CD4-positive, CD25-positive, alpha-beta regulatory T cell (primary cell): ENCODE results near the gene STXBP5L. TPM values are rescaled to one million over a fixed set of nuclear protein-coding genes. Genes with fewer than 3 reads are reported as not detected.

Experiments
- ATAC-seq, 2 donors: fragments of 150-1000 bp; cut with Tn5 transposase; one replicate each; pipeline ENCODE4 v1.10.0; 2021; ENCODE audit warnings: low read depth in 2 of 2, moderate number of reproducible peaks in 2 of 2, moderate library complexity in 1 of 2
- DNase-seq, 3 donors: peaks; one replicate each; pipeline versions ENCODE4 v3.0.0 to v3.0.0-alpha.2; 2012 to 2022; ENCODE audit warnings: mixed read lengths in 1 of 3
- H3K27ac ChIP-seq: one replicate; pipeline ENCODE4 v1.7.0; 2013; ENCODE audit warnings: mild to moderate bottlenecking, low read length; ENCODE audit not compliant: insufficient read depth, poor library complexity, severe bottlenecking
- H3K27me3 ChIP-seq: one replicate; pipeline ENCODE4 v1.7.0; 2013; ENCODE audit warnings: low read length; ENCODE audit not compliant: control insufficient read depth, insufficient read depth
- H3K36me3 ChIP-seq: one replicate; pipeline ENCODE4 v1.7.0; 2013; ENCODE audit warnings: mild to moderate bottlenecking, low read length, moderate library complexity; ENCODE audit not compliant: control insufficient read depth, insufficient read depth
- H3K4me1 ChIP-seq: 2 replicates; pipeline ENCODE4 v1.7.0; 2013; ENCODE audit warnings: mild to moderate bottlenecking, low read length; ENCODE audit not compliant: insufficient read depth, control insufficient read depth, poor library complexity, severe bottlenecking
- H3K4me3 ChIP-seq: one replicate; pipeline ENCODE4 v1.7.0; 2013; ENCODE audit warnings: low read depth, mild to moderate bottlenecking, low read length, moderate library complexity
- H3K9me3 ChIP-seq, 2 experiments: 1 replicate in 1 of 2; 2 replicates in 1 of 2; pipeline ENCODE4 v1.7.0; 2013; ENCODE audit warnings: low read length in 2 of 2, mild to moderate bottlenecking in 1 of 2, moderate library complexity in 1 of 2; ENCODE audit not compliant: control insufficient read depth in 2 of 2
- H3K27ac Mint-ChIP-seq, 3 donors: one replicate each; pipeline ENCODE4 v1.8.0; 2020 to 2022; ENCODE audit warnings: mild to moderate bottlenecking in 3 of 3, mixed read lengths in 3 of 3, moderate library complexity in 2 of 3
- H3K27me3 Mint-ChIP-seq: one replicate; pipeline ENCODE4 v1.8.0; 2022; ENCODE audit warnings: mild to moderate bottlenecking, mixed read lengths
- H3K36me3 Mint-ChIP-seq: one replicate; pipeline ENCODE4 v1.8.0; 2020; ENCODE audit warnings: mixed read lengths
- H3K4me1 Mint-ChIP-seq, 4 donors: one replicate each; pipeline ENCODE4 v1.8.0; 2020 to 2022; ENCODE audit warnings: mixed read lengths in 4 of 4, mild to moderate bottlenecking in 1 of 4
- H3K4me3 Mint-ChIP-seq, 4 donors: one replicate each; pipeline ENCODE4 v1.8.0; 2020 to 2022; ENCODE audit warnings: mild to moderate bottlenecking in 4 of 4, mixed read lengths in 4 of 4, moderate library complexity in 3 of 4
- H3K9me3 Mint-ChIP-seq, 7 donors: one replicate each; pipeline ENCODE4 v1.8.0; 2020 to 2022; ENCODE audit warnings: mixed read lengths in 7 of 7, mild to moderate bottlenecking in 3 of 7, moderate library complexity in 2 of 7
- polyA plus RNA-seq, 4 donors: library from polyadenylated mRNA; unstranded; fragments of 300-500 nt; fragmentation: Illumina TruSeq; gene quantifications; one replicate each; pipeline ENCODE4 v1.2.3, GENCODE V29; 2021
- total RNA-seq: library from RNA; stranded (reverse); gene quantifications from one replicate; pipeline ENCODE4 v1.2.3, GENCODE V29; 2022

Gene STXBP5L
- total and polyA plus RNA-seq, 5 donors from 2014 or later, result not detected

DNA sequence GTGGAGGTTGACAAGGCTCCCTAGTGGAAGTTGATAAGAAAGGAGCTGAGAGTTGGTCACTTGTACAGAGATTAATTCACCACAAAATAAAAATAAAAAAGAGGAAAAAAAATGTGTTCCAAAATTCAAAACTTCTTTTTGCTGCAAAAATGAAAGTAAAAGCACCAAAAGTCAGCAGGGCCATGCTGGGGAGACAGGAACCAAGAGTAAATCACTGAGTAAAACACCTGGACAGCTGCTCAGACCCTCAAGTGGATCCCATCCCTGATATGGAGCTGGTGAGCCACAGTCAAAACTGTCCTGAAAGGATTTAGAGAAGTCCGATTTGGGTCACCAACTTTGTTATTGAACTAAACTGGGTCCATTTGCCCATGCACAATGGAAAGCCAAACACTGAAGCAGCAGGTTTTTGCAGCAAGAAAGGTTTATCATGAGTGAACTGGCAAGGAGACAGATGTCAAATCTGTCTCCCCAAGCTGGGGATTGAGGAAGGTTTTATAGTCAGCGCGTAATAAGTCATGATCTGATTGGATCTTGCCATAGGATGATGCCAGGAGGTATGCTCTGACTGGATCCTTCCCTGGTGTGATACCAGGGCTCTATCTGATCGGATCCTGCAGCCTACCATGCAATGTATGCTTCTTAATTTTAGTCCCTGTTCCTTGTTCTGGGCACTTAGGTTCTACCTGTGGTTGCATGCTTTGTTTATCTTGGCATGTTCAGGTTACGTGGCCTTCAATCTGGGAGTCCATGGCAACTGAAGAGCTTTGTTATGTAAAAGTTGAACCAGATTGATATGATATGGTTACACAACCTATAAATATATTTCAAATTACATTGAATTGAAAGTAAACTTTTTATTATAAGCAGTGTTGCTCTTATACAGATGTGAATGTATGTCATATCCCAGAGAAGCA, 324.6 kb downstream of the STXBP5L start:
- no peak overlapping the region for H3K4me3 ChIP-seq
- Mint-ChIP-seq H3K27ac (no peak overlapping the region), H3K4me1 (no peaks in the 10 kb centered on the region), H3K36me3 (no peaks in the 10 kb centered on the region), H3K27me3 (no peaks in the 10 kb centered on the region), H3K4me3 (no peak overlapping the region), H3K9me3 (peaks cover 0 to 4% (median 0%) of the 10 kb centered on the region in 7 donors)
- no peak overlapping the region for H3K27ac ChIP-seq
- no peaks in the 10 kb centered on the region for H3K27me3 ChIP-seq
- ATAC-seq, result no peak
- H3K36me3 ChIP-seq, result no peaks in the 10 kb centered on the region
- H3K4me1 ChIP-seq, result no peaks in the 10 kb centered on the region
- DNase-seq, result no peak
- H3K9me3 ChIP-seq, result no peaks in the 10 kb centered on the region

- no peak overlapping the region for H3K27ac Mint-ChIP-seq
- H3K4me1 ChIP-seq, result no peaks in the 10 kb centered on the region
- no peaks in the 10 kb centered on the region for H3K9me3 ChIP-seq
- no peaks in the 10 kb centered on the region for H3K36me3 Mint-ChIP-seq
- ATAC-seq, result no peak
- H3K4me3 ChIP-seq, result no peak overlapping the region
- no peak overlapping the region for H3K4me3 Mint-ChIP-seq
- peaks cover 0 to 4% (median 2%) of the 10 kb centered on the region in 7 donors for H3K9me3 Mint-ChIP-seq
- no peak overlapping the region for H3K27ac ChIP-seq
- H3K4me1 Mint-ChIP-seq, result no peaks in the 10 kb centered on the region
- H3K27me3 Mint-ChIP-seq, result no peaks in the 10 kb centered on the region
- no peaks in the 10 kb centered on the region for H3K27me3 ChIP-seq
- H3K36me3 ChIP-seq, result no peaks in the 10 kb centered on the region
- no peak for DNase-seq
Observed at GRCh38 chr3:121243208-121243607, 335.2 kb downstream of the STXBP5L start.

- no peaks in the 10 kb centered on the region for H3K27me3 Mint-ChIP-seq
Observed at GRCh38 chr3:121252676-121253075, 344.7 kb downstream of the STXBP5L start.

DNA sequence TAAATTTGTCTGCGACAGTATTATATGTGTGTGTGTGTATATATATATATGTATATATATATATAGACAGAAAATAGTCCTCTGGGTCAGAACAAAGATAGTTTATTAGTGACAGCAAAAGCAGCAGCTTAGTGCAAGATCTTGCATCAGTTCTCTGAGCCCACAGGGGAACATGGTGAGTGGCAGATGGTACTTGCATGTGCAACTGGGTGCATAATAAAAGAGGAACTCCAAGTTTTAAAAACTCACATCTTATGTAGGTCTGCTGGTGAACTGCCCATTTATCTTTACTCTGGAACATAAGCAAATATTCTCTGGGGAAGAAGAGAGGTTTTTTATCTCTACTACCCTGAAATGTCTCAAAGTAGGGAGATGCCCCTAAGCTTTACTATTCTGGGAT, 361.4 kb downstream of the STXBP5L start:
- no peak overlapping the region for H3K27ac Mint-ChIP-seq
- DNase-seq, result no peak
- no peak overlapping the region for H3K4me3 ChIP-seq

More at GRCh38 chr3:121252676-121253075, 344.7 kb downstream of the STXBP5L start:
- no peak for DNase-seq
- H3K4me1 ChIP-seq, result no peaks in the 10 kb centered on the region
- no peaks in the 10 kb centered on the region for H3K4me1 Mint-ChIP-seq
- H3K27me3 ChIP-seq, result no peaks in the 10 kb centered on the region
- H3K4me3 Mint-ChIP-seq, result no peak overlapping the region
- H3K9me3 ChIP-seq, result no peaks in the 10 kb centered on the region
- no peak overlapping the region for H3K27ac ChIP-seq
- no peaks in the 10 kb centered on the region for H3K36me3 ChIP-seq
- ATAC-seq, result no peak
- H3K9me3 Mint-ChIP-seq, result peaks cover 0 to 8% (median 2%) of the 10 kb centered on the region in 7 donors
- no peak overlapping the region for H3K4me3 ChIP-seq
- no peaks in the 10 kb centered on the region for H3K36me3 Mint-ChIP-seq
- no peak overlapping the region for H3K27ac Mint-ChIP-seq

DNA sequence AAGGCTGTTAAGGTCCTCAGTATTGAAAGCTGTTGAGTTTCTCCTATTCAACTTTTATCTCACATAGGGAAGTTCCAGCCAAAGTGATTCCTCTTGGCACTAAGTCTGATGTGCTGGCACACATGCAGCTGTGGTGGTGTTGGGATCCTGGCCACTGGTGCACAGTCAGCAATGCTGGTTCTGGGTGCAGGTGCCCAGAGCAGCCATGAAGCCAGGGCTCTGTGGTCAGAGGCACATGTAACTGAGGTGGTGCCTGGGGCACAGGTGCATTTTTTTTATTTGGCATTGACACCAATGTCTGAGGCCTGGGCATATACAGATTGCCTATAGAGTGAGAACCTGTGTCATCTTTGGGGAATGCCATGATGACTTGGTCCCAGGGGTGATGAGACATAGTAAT, 366.4 kb downstream of the STXBP5L start:
- Histone ChIP-seq H3K4me3 (no peak overlapping the region), H3K27me3 (no peaks in the 10 kb centered on the region), H3K9me3 (no peaks in the 10 kb centered on the region), H3K27ac (no peak overlapping the region), H3K4me1 (no peaks in the 10 kb centered on the region), H3K36me3 (no peaks in the 10 kb centered on the region)
- Mint-ChIP-seq H3K4me3 (no peak overlapping the region), H3K36me3 (no peaks in the 10 kb centered on the region), H3K27me3 (no peaks in the 10 kb centered on the region), H3K4me1 (no peaks in the 10 kb centered on the region), H3K9me3 (peaks cover 2 to 29% (median 8%) of the 10 kb centered on the region in 7 donors), H3K27ac (no peak overlapping the region)
- ATAC-seq (no peak), DNase-seq (no peak)

More for the DNA sequence above, 361.4 kb downstream of the STXBP5L start:
- no peaks in the 10 kb centered on the region for H3K36me3 ChIP-seq
- no peaks in the 10 kb centered on the region for H3K36me3 Mint-ChIP-seq
- no peak for ATAC-seq
- no peaks in the 10 kb centered on the region for H3K4me1 ChIP-seq
- peaks cover 0 to 17% (median 6%) of the 10 kb centered on the region in 7 donors for H3K9me3 Mint-ChIP-seq
- no peaks in the 10 kb centered on the region for H3K4me1 Mint-ChIP-seq
- no peaks in the 10 kb centered on the region for H3K27me3 ChIP-seq
- no peaks in the 10 kb centered on the region for H3K9me3 ChIP-seq
- no peaks in the 10 kb centered on the region for H3K27me3 Mint-ChIP-seq
- no peak overlapping the region for H3K4me3 Mint-ChIP-seq
- H3K27ac ChIP-seq, result no peak overlapping the region

- H3K4me1 Mint-ChIP-seq, result no peaks in the 10 kb centered on the region
- H3K4me3 ChIP-seq, result no peak overlapping the region
- no peaks in the 10 kb centered on the region for H3K27me3 ChIP-seq
- no peak overlapping the region for H3K27ac ChIP-seq
- H3K4me3 Mint-ChIP-seq, result no peak overlapping the region
- H3K9me3 ChIP-seq, result no peaks in the 10 kb centered on the region
- ATAC-seq (no peak), DNase-seq (no peak)
- H3K27ac Mint-ChIP-seq, result no peak overlapping the region
- no peaks in the 10 kb centered on the region for H3K4me1 ChIP-seq
- no peaks in the 10 kb centered on the region for H3K36me3 Mint-ChIP-seq
- no peaks in the 10 kb centered on the region for H3K36me3 ChIP-seq
- peaks cover 0 to 10% (median 2%) of the 10 kb centered on the region in 7 donors for H3K9me3 Mint-ChIP-seq
- no peaks in the 10 kb centered on the region for H3K27me3 Mint-ChIP-seq
Observed at GRCh38 chr3:121295452-121295851, 387.4 kb downstream of the STXBP5L start.

DNA sequence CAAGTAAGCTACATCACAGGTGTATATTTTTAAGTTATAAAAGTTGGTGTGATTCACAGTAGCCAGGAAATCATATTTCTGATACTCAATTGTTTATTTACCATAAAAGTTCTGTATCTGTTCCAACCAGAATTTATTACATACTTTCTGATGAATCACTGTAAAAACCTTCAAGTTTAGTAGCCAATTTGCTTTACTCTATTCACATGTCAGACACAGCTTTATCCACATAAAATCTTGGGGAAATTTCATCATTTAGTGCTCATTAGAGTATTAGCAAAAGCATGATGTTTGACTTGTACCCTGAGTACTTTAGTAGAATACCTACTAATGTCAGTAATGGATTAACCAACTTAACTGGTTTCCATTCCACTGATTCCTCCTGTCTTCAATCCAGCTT, 388.0 kb downstream of the STXBP5L start:
- H3K4me3 ChIP-seq, result no peak overlapping the region

GRCh38 chr3:121324320-121324719, 416.3 kb downstream of the STXBP5L start:
- no peak overlapping the region for H3K27ac Mint-ChIP-seq
- no peaks in the 10 kb centered on the region for H3K36me3 Mint-ChIP-seq
- Histone ChIP-seq H3K9me3 (no peaks in the 10 kb centered on the region), H3K4me1 (no peaks in the 10 kb centered on the region), H3K36me3 (no peaks in the 10 kb centered on the region), H3K27me3 (no peaks in the 10 kb centered on the region), H3K4me3 (no peak overlapping the region), H3K27ac (no peak overlapping the region)
- no peak overlapping the region for H3K4me3 Mint-ChIP-seq
- peaks cover 0 to 1% (median 0%) of the 10 kb centered on the region in 7 donors for H3K9me3 Mint-ChIP-seq
- DNase-seq (no peak), ATAC-seq (no peak)
- H3K27me3 Mint-ChIP-seq, result no peaks in the 10 kb centered on the region
- no peaks in the 10 kb centered on the region for H3K4me1 Mint-ChIP-seq

More for the DNA sequence above, 388.0 kb downstream of the STXBP5L start:
- Mint-ChIP-seq H3K4me1 (no peaks in the 10 kb centered on the region), H3K27me3 (no peaks in the 10 kb centered on the region), H3K36me3 (no peaks in the 10 kb centered on the region), H3K4me3 (no peak overlapping the region), H3K9me3 (peaks cover 0 to 10% (median 1%) of the 10 kb centered on the region in 7 donors), H3K27ac (no peak overlapping the region)
- H3K36me3 ChIP-seq, result no peaks in the 10 kb centered on the region
- no peaks in the 10 kb centered on the region for H3K27me3 ChIP-seq
- DNase-seq (no peak), ATAC-seq (no peak)
- H3K9me3 ChIP-seq, result no peaks in the 10 kb centered on the region
- H3K4me1 ChIP-seq, result no peaks in the 10 kb centered on the region
- no peak overlapping the region for H3K27ac ChIP-seq
